Skeletal muscle satellite cell (primary cell): ENCODE data around the gene ARRDC5.
"Not testable (repeated sequence)": the region's sequence is repeated elsewhere in the genome, so short reads cannot be mapped to it uniquely, and the experiment has no call there.

ENCODE experiments used
- H3K27me3 ChIP-seq: 2 replicates; pipeline ENCODE4 v1.7.0; 2013; ENCODE audit warnings: low read length; ENCODE audit not compliant: control insufficient read depth, insufficient read depth
- H3K36me3 ChIP-seq: 2 replicates; pipeline ENCODE4 v1.7.0; 2013; ENCODE audit warnings: mild to moderate bottlenecking, control low read depth, low read length; ENCODE audit not compliant: insufficient read depth
- H3K4me1 ChIP-seq: 2 replicates; pipeline ENCODE4 v1.7.0; 2013; ENCODE audit warnings: low read length; ENCODE audit not compliant: control insufficient read depth, insufficient read depth
- H3K4me2 ChIP-seq: 2 replicates; pipeline ENCODE4 v1.7.0; 2013; ENCODE audit warnings: mild to moderate bottlenecking, low read length
- H3K4me3 ChIP-seq: 2 replicates; pipeline ENCODE4 v1.7.0; 2013; ENCODE audit warnings: low read length
- H3K9ac ChIP-seq: 2 replicates; pipeline ENCODE4 v1.7.0; 2013; ENCODE audit warnings: mild to moderate bottlenecking, low read depth, low read length, moderate library complexity
- H3K9me3 ChIP-seq: replicated peaks from 2 replicates; pipeline ENCODE4 v1.7.0; 2013; ENCODE audit warnings: mild to moderate bottlenecking, control low read depth, low read length

Gene ARRDC5

GRCh38 chr19:4866595-4867424 lies 35.9 kb downstream of the ARRDC5 start:
- peak overlapping the region; percentile 94 for H3K9ac ChIP-seq
- peaks cover 29% of the 10 kb centered on the region for H3K4me1 ChIP-seq
- peak overlapping the region; percentile 84 for H3K4me2 ChIP-seq
- H3K9me3 ChIP-seq: no peaks in the 10 kb centered on the region
- H3K36me3 ChIP-seq: peaks cover 9% of the 10 kb centered on the region
- peak overlapping the region; percentile 73 for H3K4me3 ChIP-seq
- no peaks in the 10 kb centered on the region for H3K27me3 ChIP-seq

GRCh38 chr19:4861147-4861546 lies 41.5 kb downstream of the ARRDC5 start:
- H3K4me2 ChIP-seq: no peak overlapping the region
- no peaks in the 10 kb centered on the region for H3K27me3 ChIP-seq
- H3K4me1 ChIP-seq: peaks cover 5% of the 10 kb centered on the region
- no peak overlapping the region for H3K9ac ChIP-seq
- no peak overlapping the region for H3K4me3 ChIP-seq
- H3K9me3 ChIP-seq: no peaks in the 10 kb centered on the region
- peaks cover 49% of the 10 kb centered on the region for H3K36me3 ChIP-seq

GRCh38 chr19:4859697-4860096 lies 43.0 kb downstream of the ARRDC5 start:
- Histone ChIP-seq H3K9me3 (no peaks in the 10 kb centered on the region), H3K27me3 (no peaks in the 10 kb centered on the region), H3K36me3 (peaks cover 62% of the 10 kb centered on the region), H3K4me3 (no peak overlapping the region), H3K4me2 (no peak overlapping the region), H3K9ac (no peak overlapping the region), H3K4me1 (peaks cover 3% of the 10 kb centered on the region)

- H3K9me3 ChIP-seq, H3K27me3 ChIP-seq, H3K4me1 ChIP-seq, H3K4me3 ChIP-seq, H3K9ac ChIP-seq, H3K4me2 ChIP-seq: not testable (repeated sequence)
- peaks cover 72% of the 10 kb centered on the region for H3K36me3 ChIP-seq
Measured at GRCh38 chr19:4856468-4856867, 46.2 kb downstream of the ARRDC5 start.

GRCh38 chr19:4853506-4853905 lies 49.2 kb downstream of the ARRDC5 start:
- H3K4me1 ChIP-seq, H3K9ac ChIP-seq, H3K9me3 ChIP-seq, H3K4me2 ChIP-seq, H3K4me3 ChIP-seq, H3K27me3 ChIP-seq: not testable (repeated sequence)
- peaks cover 70% of the 10 kb centered on the region for H3K36me3 ChIP-seq

- no peaks in the 10 kb centered on the region for H3K4me1 ChIP-seq
- H3K36me3 ChIP-seq: peaks cover 74% of the 10 kb centered on the region
- H3K9ac ChIP-seq: no peak overlapping the region
- no peak overlapping the region for H3K4me3 ChIP-seq
- H3K4me2 ChIP-seq: no peak overlapping the region
- no peaks in the 10 kb centered on the region for H3K9me3 ChIP-seq
- H3K27me3 ChIP-seq: no peaks in the 10 kb centered on the region
Measured at GRCh38 chr19:4852484-4852883, 50.2 kb downstream of the ARRDC5 start.

- H3K4me1 ChIP-seq: peaks cover under 1% of the 10 kb centered on the region
- peaks cover 75% of the 10 kb centered on the region for H3K36me3 ChIP-seq
- H3K4me3 ChIP-seq: no peak overlapping the region
- H3K9ac ChIP-seq: no peak overlapping the region
- no peak overlapping the region for H3K4me2 ChIP-seq
- no peaks in the 10 kb centered on the region for H3K9me3 ChIP-seq
- no peaks in the 10 kb centered on the region for H3K27me3 ChIP-seq
Measured at GRCh38 chr19:4851551-4852290, 51.0 kb downstream of the ARRDC5 start.

GRCh38 chr19:4849019-4849418 lies 53.7 kb downstream of the ARRDC5 start:
- Histone ChIP-seq H3K4me2 (no peak overlapping the region), H3K4me3 (no peak overlapping the region), H3K4me1 (peaks cover 7% of the 10 kb centered on the region), H3K9me3 (no peaks in the 10 kb centered on the region), H3K9ac (no peak overlapping the region), H3K36me3 (peaks cover 67% of the 10 kb centered on the region), H3K27me3 (no peaks in the 10 kb centered on the region)

GRCh38 chr19:4847190-4847973 lies 55.3 kb downstream of the ARRDC5 start:
- Histone ChIP-seq H3K9me3 (no peaks in the 10 kb centered on the region), H3K27me3 (no peaks in the 10 kb centered on the region), H3K4me2 (no peak overlapping the region), H3K4me3 (no peak overlapping the region), H3K9ac (no peak overlapping the region), H3K36me3 (peaks cover 74% of the 10 kb centered on the region), H3K4me1 (peaks cover 7% of the 10 kb centered on the region)

GRCh38 chr19:4845975-4846374 lies 56.7 kb downstream of the ARRDC5 start:
- not testable (repeated sequence) for H3K9me3 ChIP-seq, H3K9ac ChIP-seq, H3K27me3 ChIP-seq, H3K4me1 ChIP-seq, H3K4me2 ChIP-seq, H3K4me3 ChIP-seq
- H3K36me3 ChIP-seq: peaks cover 70% of the 10 kb centered on the region

- Histone ChIP-seq H3K4me2 (no peak overlapping the region), H3K9me3 (no peaks in the 10 kb centered on the region), H3K4me1 (peaks cover 7% of the 10 kb centered on the region), H3K4me3 (no peak overlapping the region), H3K27me3 (no peaks in the 10 kb centered on the region), H3K9ac (no peak overlapping the region), H3K36me3 (peaks cover 70% of the 10 kb centered on the region)
Measured at GRCh38 chr19:4844348-4845179, 58.1 kb downstream of the ARRDC5 start.
